Tibial nerve (tissue), 4 donors: ENCODE measurements around the gene PTPRG.

Source experiments
- EP300 ChIP-seq, 2 donors: sonication (generic); formaldehyde crosslinking; IDR thresholded peaks; one replicate each; pipeline ENCODE4 v1.6.1; 2017; ENCODE audit warnings: antibody characterized with exemption in 2 of 2, mild to moderate bottlenecking in 1 of 2
- POLR2A ChIP-seq, 2 donors: fragments of 450-650 bp; IDR thresholded peaks; one replicate each; pipeline ENCODE4 v1.6.1; 2017; ENCODE audit warnings: antibody characterized with exemption in 2 of 2, mild to moderate bottlenecking in 2 of 2, moderate library complexity in 2 of 2
- TF ChIP-seq, protein P1 (sequence below), 5 experiments: fragments of 200-600 bp in 3 of 5; fragments of 450-650 bp in 2 of 5; sonication (generic) in 3 of 5; IDR thresholded peaks; one replicate each; pipeline ENCODE4 v1.5.1; 2016 to 2019; ENCODE audit warnings: antibody characterized with exemption in 5 of 5, mild to moderate bottlenecking in 3 of 5, moderate library complexity in 2 of 5

DNA sequence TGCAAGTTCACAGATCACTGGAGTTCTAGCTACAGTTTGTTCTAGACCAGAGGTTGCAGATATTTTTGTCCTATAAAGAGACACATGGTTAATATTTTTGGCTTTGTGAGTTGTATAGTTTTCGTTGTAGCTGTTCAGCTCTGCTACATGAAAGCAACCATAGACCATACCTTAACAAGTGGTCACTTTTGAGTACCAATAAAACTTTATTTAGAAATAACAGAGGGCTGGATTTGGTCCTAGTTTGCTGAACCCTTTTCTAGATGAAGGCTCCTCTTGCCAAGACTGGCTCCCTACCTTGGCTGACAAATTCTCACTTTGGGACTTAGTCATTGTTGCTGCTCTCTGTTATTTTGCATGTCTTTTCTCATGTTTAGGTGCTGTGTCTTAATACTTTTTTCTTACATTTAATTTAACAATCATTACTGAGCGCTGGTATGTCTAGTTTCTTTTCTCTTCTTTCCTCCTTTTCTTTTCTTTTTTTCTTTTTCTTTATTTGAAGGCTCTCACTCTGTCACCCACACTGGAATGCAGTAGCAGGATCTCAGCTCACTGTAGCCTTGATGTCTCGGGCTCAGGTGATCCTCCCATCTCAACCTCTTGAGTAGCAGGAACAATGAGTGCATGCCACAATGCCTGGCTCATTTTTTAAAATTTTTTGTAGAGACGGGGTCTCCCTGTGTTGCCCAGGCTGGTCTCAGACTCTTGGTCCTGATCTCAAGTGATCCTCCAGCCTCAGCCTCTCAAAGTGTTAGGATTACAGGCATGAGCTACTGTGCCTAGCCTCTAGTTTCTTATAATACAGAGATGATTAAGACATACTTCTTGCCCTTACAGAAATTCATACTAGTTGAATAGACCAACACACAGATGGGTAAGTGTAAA, 227.5 kb downstream of the PTPRG start:
- TF ChIP-seq POLR2A (IDR thresholded peaks at IDR 0.05) = no peak
- TF ChIP-seq, protein P1, sequence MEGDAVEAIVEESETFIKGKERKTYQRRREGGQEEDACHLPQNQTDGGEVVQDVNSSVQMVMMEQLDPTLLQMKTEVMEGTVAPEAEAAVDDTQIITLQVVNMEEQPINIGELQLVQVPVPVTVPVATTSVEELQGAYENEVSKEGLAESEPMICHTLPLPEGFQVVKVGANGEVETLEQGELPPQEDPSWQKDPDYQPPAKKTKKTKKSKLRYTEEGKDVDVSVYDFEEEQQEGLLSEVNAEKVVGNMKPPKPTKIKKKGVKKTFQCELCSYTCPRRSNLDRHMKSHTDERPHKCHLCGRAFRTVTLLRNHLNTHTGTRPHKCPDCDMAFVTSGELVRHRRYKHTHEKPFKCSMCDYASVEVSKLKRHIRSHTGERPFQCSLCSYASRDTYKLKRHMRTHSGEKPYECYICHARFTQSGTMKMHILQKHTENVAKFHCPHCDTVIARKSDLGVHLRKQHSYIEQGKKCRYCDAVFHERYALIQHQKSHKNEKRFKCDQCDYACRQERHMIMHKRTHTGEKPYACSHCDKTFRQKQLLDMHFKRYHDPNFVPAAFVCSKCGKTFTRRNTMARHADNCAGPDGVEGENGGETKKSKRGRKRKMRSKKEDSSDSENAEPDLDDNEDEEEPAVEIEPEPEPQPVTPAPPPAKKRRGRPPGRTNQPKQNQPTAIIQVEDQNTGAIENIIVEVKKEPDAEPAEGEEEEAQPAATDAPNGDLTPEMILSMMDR (IDR thresholded peaks at IDR 0.05) = no peak
- no peak for TF ChIP-seq EP300 (IDR thresholded peaks at IDR 0.05)
